HG02678 (cell line): ENCODE results near the gene SDCBP2.

ENCODE experiments used
- ATAC-seq: cut with Tn5 transposase; IDR thresholded peaks from one replicate; pipeline ENCODE4 v1.9.1; 2021; ENCODE audit warnings: mild to moderate bottlenecking, moderate library complexity; ENCODE audit not compliant: unreplicated experiment

SDCBP2 gene

GRCh38 chr20:1298888-1299511, 29.9 kb downstream of the SDCBP2 start:
- no peak for ATAC-seq

GRCh38 chr20:1298166-1298565, 30.8 kb downstream of the SDCBP2 start:
- no peak for ATAC-seq

- ATAC-seq: no peak
These were observed 31.5 kb downstream of the SDCBP2 start for GRCh38 chr20:1297486-1297885.

- no peak for ATAC-seq
These were observed 32.0 kb downstream of the SDCBP2 start for GRCh38 chr20:1296922-1297321.

GRCh38 chr20:1296117-1296610, 32.8 kb downstream of the SDCBP2 start:
- no peak for ATAC-seq

GRCh38 chr20:1295276-1295930, 33.5 kb downstream of the SDCBP2 start:
- no peak for ATAC-seq

GRCh38 chr20:1294497-1294896, 34.4 kb downstream of the SDCBP2 start:
- ATAC-seq: no peak

GRCh38 chr20:1293641-1294379, 35.1 kb downstream of the SDCBP2 start:
- no peak for ATAC-seq

GRCh38 chr20:1292620-1293019, 36.3 kb downstream of the SDCBP2 start:
- no peak for ATAC-seq

- ATAC-seq: no peak
These were observed 37.7 kb downstream of the SDCBP2 start for GRCh38 chr20:1291191-1291741.

GRCh38 chr20:1287787-1288569, 41.0 kb downstream of the SDCBP2 start:
- ATAC-seq: no peak

- ATAC-seq: no peak
These were observed 41.6 kb downstream of the SDCBP2 start for GRCh38 chr20:1287306-1287705.

GRCh38 chr20:1286267-1287024, 42.5 kb downstream of the SDCBP2 start:
- no peak for ATAC-seq

- ATAC-seq: no peak
These were observed 45.1 kb downstream of the SDCBP2 start for GRCh38 chr20:1283522-1284510.

GRCh38 chr20:1282966-1283365, 46.0 kb downstream of the SDCBP2 start:
- ATAC-seq: no peak

- no peak for ATAC-seq
These were observed 47.5 kb downstream of the SDCBP2 start for GRCh38 chr20:1281279-1282057.

GRCh38 chr20:1280195-1281102, 48.5 kb downstream of the SDCBP2 start:
- no peak for ATAC-seq
